GM18508 (cell line): ENCODE results near the gene FNDC4.
A peak's percentile ranks its signal among the peaks of the same experiment; 100 is the strongest.

Experiments
- ATAC-seq: cut with Tn5 transposase; IDR thresholded peaks from one replicate; pipeline ENCODE4 v1.9.1; 2021; ENCODE audit warnings: moderate number of reproducible peaks; ENCODE audit not compliant: insufficient read depth, unreplicated experiment

Gene FNDC4

GRCh38 chr2:27495840-27496356 lies 898 bp upstream of the FNDC4 start:
- no peak for ATAC-seq

GRCh38 chr2:27494284-27494943 lies 586 bp downstream of the FNDC4 start:
- ATAC-seq, result no peak

GRCh38 chr2:27493948-27494283 lies 1.1 kb downstream of the FNDC4 start:
- no peak for ATAC-seq

- ATAC-seq, result no peak
These were observed 2.4 kb downstream of the FNDC4 start for GRCh38 chr2:27492557-27492956.

GRCh38 chr2:27489498-27490397 lies 5.3 kb downstream of the FNDC4 start, which contains the start of gene IFT172:
TSS of gene IFT172 (minus strand) at chr2:27489743. CDS start at chr2:27489653, 90 bp downstream.
- peak; percentile 73 for ATAC-seq

GRCh38 chr2:27489118-27489497 lies 5.9 kb downstream of the FNDC4 start:
- ATAC-seq, result no peak

- ATAC-seq, result no peak
These were observed 9.5 kb downstream of the FNDC4 start for GRCh38 chr2:27485496-27485895.

- no peak for ATAC-seq
These were observed 23.0 kb downstream of the FNDC4 start for GRCh38 chr2:27471961-27472360.

- no peak for ATAC-seq
These were observed 30.6 kb downstream of the FNDC4 start for GRCh38 chr2:27464443-27464842.

- no peak for ATAC-seq
These were observed 33.9 kb downstream of the FNDC4 start for GRCh38 chr2:27461118-27461517.

GRCh38 chr2:27453968-27454367 lies 41.0 kb downstream of the FNDC4 start:
- ATAC-seq, result no peak

- no peak for ATAC-seq
These were observed 43.9 kb downstream of the FNDC4 start for GRCh38 chr2:27451095-27451494.

GRCh38 chr2:27448381-27448780 lies 46.6 kb downstream of the FNDC4 start:
- ATAC-seq, result no peak

- ATAC-seq, result no peak
These were observed 48.9 kb downstream of the FNDC4 start for GRCh38 chr2:27446057-27446456.

- no peak for ATAC-seq
These were observed 49.4 kb downstream of the FNDC4 start for GRCh38 chr2:27445615-27446014.

GRCh38 chr2:27445155-27445554 lies 49.8 kb downstream of the FNDC4 start:
- ATAC-seq, result no peak

GRCh38 chr2:27442920-27443282 lies 52.1 kb downstream of the FNDC4 start:
- no peak for ATAC-seq

- ATAC-seq, result no peak
These were observed 52.8 kb downstream of the FNDC4 start, which contains the start of gene KRTCAP3 for GRCh38 chr2:27441958-27442919. TSS of gene KRTCAP3 (plus strand) at chr2:27442381. CDS start at chr2:27442413, 32 bp downstream.
